ENCODE results near the gene DENND10. TPM values are rescaled to one million over a fixed set of nuclear protein-coding genes. Genes with fewer than 3 reads are reported as not detected.
A peak's percentile ranks its signal among the peaks of the same experiment; 100 is the strongest.

Gene DENND10
- total and polyA plus RNA-seq, 2 donors (not counting 3 experiments of a cell fraction or from before 2014, with no cell fraction given): 39.1 to 50.1 TPM

DNA sequence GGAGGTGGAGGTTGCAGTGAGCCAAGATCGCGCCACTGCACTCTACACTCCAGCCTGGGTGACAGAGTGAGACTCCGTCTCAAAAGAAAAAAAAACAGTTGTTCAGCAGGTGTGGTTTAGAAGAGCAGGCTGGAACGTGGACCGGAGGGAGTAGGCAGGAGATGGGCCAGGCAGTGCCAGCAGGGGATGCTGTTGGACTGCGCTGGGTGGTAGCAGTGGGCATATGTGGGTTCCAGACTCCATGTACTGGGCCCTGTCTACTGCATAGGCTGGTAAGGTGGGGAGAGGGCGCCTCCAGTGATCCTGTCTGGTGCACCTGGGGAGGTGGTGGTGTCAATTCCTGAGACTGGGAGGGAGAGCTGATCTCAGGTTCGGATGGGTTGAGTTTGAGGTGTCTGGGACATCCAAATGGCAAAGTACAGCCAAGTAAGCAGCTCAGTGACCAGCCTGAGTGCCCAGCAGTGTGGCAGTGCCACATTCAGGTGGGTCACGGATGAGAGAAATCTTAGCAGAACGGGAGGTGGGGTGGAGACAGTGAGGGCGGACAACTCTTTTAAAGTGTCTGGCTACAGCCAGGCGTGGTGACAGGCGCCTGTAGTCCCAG is 35.7 kb downstream of the DENND10 start:
- TF ChIP-seq GATA2 (IDR thresholded peaks at IDR 0.05; ENCODE audit: insufficient read depth, insufficient read length, low read depth, low read length) (no peak), POLR2AphosphoS5 (IDR thresholded peaks at IDR 0.05; ENCODE audit: insufficient read depth, low read depth, low read length) (peak; percentile 35)
- TF ChIP-seq, protein P1, sequence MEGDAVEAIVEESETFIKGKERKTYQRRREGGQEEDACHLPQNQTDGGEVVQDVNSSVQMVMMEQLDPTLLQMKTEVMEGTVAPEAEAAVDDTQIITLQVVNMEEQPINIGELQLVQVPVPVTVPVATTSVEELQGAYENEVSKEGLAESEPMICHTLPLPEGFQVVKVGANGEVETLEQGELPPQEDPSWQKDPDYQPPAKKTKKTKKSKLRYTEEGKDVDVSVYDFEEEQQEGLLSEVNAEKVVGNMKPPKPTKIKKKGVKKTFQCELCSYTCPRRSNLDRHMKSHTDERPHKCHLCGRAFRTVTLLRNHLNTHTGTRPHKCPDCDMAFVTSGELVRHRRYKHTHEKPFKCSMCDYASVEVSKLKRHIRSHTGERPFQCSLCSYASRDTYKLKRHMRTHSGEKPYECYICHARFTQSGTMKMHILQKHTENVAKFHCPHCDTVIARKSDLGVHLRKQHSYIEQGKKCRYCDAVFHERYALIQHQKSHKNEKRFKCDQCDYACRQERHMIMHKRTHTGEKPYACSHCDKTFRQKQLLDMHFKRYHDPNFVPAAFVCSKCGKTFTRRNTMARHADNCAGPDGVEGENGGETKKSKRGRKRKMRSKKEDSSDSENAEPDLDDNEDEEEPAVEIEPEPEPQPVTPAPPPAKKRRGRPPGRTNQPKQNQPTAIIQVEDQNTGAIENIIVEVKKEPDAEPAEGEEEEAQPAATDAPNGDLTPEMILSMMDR (IDR thresholded peaks at IDR 0.05; ENCODE audit: extremely low read depth in 1 of 2, insufficient read depth in 1 of 2, low read depth in 1 of 2, low read length in 2 of 2): peak; percentile 50 to 75
- Histone ChIP-seq H3K4me1 (ENCODE audit: control insufficient read depth, extremely low read depth, insufficient read depth, low read length) (peaks cover 3% of the 10 kb centered on the region), H3K4me2 (ENCODE audit: insufficient read depth, low read length) (no peak overlapping the region), H3K9me1 (replicated peaks; ENCODE audit: control insufficient read depth, extremely low read depth, insufficient read depth, low read length) (no peaks in the 10 kb centered on the region), H3K79me2 (ENCODE audit: control insufficient read depth, insufficient read depth, low read length) (no peaks in the 10 kb centered on the region), H4K20me1 (replicated peaks; ENCODE audit: control insufficient read depth, extremely low read depth, insufficient read depth, low read length) (no peaks in the 10 kb centered on the region), H3K27me3 (ENCODE audit: control insufficient read depth in 2 of 2, insufficient read depth in 2 of 2, low read length in 2 of 2) (no peaks in the 10 kb centered on the region), H3K9me3 (replicated peaks; ENCODE audit: control insufficient read depth, insufficient read depth, low read length) (no peaks in the 10 kb centered on the region), H3K27ac (ENCODE audit: insufficient read depth, low read depth, low read length) (no peak overlapping the region), H3K36me3 (ENCODE audit: control insufficient read depth in 2 of 2, extremely low read depth in 1 of 2, insufficient read depth in 2 of 2, low read length in 2 of 2) (no peaks in the 10 kb centered on the region), H3K9ac (replicated peaks; ENCODE audit: extremely low read depth, insufficient read depth, low read length) (no peak overlapping the region), H3K4me3 (replicated peaks in 1 of 3; ENCODE audit: insufficient read depth in 1 of 3, low read depth in 1 of 3, low read length in 3 of 3) (no peak overlapping the region), H2AFZ (ENCODE audit: low read depth, low read length) (no peak overlapping the region)
- intact Hi-C loops (cut with micrococcal nuclease): loop anchor here (1.0 to 5.0 kb wide), 4 partner anchors 59 to 463 kb away; no protein-coding TSS in a partner anchor
- dilution Hi-C loops (cut with MboI; ENCODE audit: extremely low pct_ligation_motif_present, low sequenced_read_pairs): no loop called here
- CTCF ChIA-PET: interaction anchor here (0.6 to 1.8 kb wide), 7 partner anchors 8 to 463 kb away, joined by 3 to 8 read pairs (median 4); no protein-coding TSS in a partner anchor
- BruUV-seq (replicated peaks): no TSS peak
- FAIRE-seq: no peak
- DNase-seq (ENCODE audit: low read depth, low spot score): peak; percentile 37
- POLR2A ChIA-PET: no interaction called here

DNA sequence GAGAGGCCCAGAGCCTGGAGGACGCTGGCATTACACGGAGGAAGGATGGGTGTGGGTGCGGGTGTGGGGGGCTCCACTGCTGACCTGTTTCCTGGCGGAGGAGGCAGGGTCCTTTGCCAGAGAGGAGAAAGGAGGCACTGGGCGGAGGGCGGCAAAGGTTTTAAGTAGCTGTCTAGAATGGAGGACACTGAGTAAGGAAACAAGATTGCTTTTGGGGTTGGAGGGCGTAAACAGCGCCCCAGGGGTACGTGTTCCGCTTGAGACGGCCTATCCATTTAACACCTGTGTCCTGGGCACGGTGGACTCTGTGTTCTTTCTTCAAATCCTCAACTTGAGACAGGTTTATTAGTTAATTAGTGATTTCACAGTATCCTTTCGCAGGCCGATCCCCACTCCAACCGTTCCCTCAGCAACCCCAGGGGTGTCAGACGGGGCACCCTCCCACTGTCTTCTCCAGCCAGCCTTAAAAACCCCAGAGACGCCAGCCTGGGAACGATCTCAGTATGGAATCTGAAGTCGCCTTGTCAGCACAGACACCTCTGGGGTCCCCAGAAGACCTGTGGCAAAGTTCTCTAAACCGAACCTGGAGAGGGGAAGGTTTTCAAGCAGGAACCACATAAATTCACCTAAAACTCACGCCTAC is 36.8 kb downstream of the DENND10 start:
- DNase-seq (ENCODE audit: low read depth, low spot score): no peak
- no peaks in the 10 kb centered on the region for H3K79me2 ChIP-seq (ENCODE audit: control insufficient read depth, insufficient read depth, low read length)
- no peak overlapping the region for H3K9ac ChIP-seq (replicated peaks; ENCODE audit: extremely low read depth, insufficient read depth, low read length)
- no peak overlapping the region for H3K27ac ChIP-seq (ENCODE audit: insufficient read depth, low read depth, low read length)
- no peak for TF ChIP-seq GATA2 (IDR thresholded peaks at IDR 0.05; ENCODE audit: insufficient read depth, insufficient read length, low read depth, low read length)
- TF ChIP-seq JUN (IDR thresholded peaks at IDR 0.05; ENCODE audit: borderline replicate concordance, insufficient read depth, insufficient read length, low read depth): no peak
- TF ChIP-seq, protein P1 (IDR thresholded peaks at IDR 0.05; ENCODE audit: extremely low read depth in 1 of 2, insufficient read depth in 1 of 2, low read depth in 1 of 2, low read length in 2 of 2): no peak
- TF ChIP-seq POLR2AphosphoS5 (IDR thresholded peaks at IDR 0.05; ENCODE audit: insufficient read depth, low read depth, low read length): no peak
- no peak for TF ChIP-seq FOS (IDR thresholded peaks at IDR 0.05; ENCODE audit: borderline replicate concordance, insufficient read depth, low read length)
- no peak for TF ChIP-seq EZH2 (IDR thresholded peaks at IDR 0.05; ENCODE audit: borderline replicate concordance, low read depth, low read length, severe bottlenecking)
- TF ChIP-seq, protein P2, sequence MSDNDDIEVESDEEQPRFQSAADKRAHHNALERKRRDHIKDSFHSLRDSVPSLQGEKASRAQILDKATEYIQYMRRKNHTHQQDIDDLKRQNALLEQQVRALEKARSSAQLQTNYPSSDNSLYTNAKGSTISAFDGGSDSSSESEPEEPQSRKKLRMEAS (IDR thresholded peaks at IDR 0.05; ENCODE audit: insufficient read depth, insufficient read length): no peak
- TF ChIP-seq POLR2A (IDR thresholded peaks at IDR 0.05; ENCODE audit: low read depth, low read length): no peak
- no peak for TF ChIP-seq MYC (IDR thresholded peaks at IDR 0.05; ENCODE audit: low read depth, low read length)
- H3K27me3 ChIP-seq (ENCODE audit: control insufficient read depth in 2 of 2, insufficient read depth in 2 of 2, low read length in 2 of 2): no peaks in the 10 kb centered on the region
- H4K20me1 ChIP-seq (replicated peaks; ENCODE audit: control insufficient read depth, extremely low read depth, insufficient read depth, low read length): no peaks in the 10 kb centered on the region
- no peak for FAIRE-seq
- dilution Hi-C loops (cut with MboI; ENCODE audit: extremely low pct_ligation_motif_present, low sequenced_read_pairs) (no loop called here), intact Hi-C loops (cut with micrococcal nuclease) (no loop called here)
- ChIA-PET POLR2A (no interaction called here), CTCF (interaction anchor here (0.9 kb wide), 1 partner anchor 57 kb away, joined by 4 read pairs; no protein-coding TSS in a partner anchor)
- no peak overlapping the region for H3K4me3 ChIP-seq (replicated peaks in 1 of 3; ENCODE audit: insufficient read depth in 1 of 3, low read depth in 1 of 3, low read length in 3 of 3)
- no TSS peak for BruUV-seq (replicated peaks)
- H3K9me3 ChIP-seq (replicated peaks; ENCODE audit: control insufficient read depth, insufficient read depth, low read length): no peaks in the 10 kb centered on the region
- H3K36me3 ChIP-seq (ENCODE audit: control insufficient read depth in 2 of 2, extremely low read depth in 1 of 2, insufficient read depth in 2 of 2, low read length in 2 of 2): no peaks in the 10 kb centered on the region
- no peaks in the 10 kb centered on the region for H3K9me1 ChIP-seq (replicated peaks; ENCODE audit: control insufficient read depth, extremely low read depth, insufficient read depth, low read length)
- peaks cover 3% of the 10 kb centered on the region for H3K4me1 ChIP-seq (ENCODE audit: control insufficient read depth, extremely low read depth, insufficient read depth, low read length)
- H3K4me2 ChIP-seq (ENCODE audit: insufficient read depth, low read length): no peak overlapping the region
- no peak overlapping the region for H2AFZ ChIP-seq (ENCODE audit: low read depth, low read length)
